Aorta (tissue), 5 donors: ENCODE results near the gene MAP7D1. TPM values are rescaled to one million over a fixed set of nuclear protein-coding genes. Genes with fewer than 3 reads are reported as not detected.

Experiments
- ATAC-seq: fragments of 200-7000 bp; cut with Tn5 transposase; one replicate; pipeline ENCODE4 v1.9.1; 2022; ENCODE audit warnings: moderate library complexity; ENCODE audit not compliant: low FRiP score
- DNase-seq, 2 donors: peaks; one replicate each; pipeline ENCODE4 v3.0.0-alpha.2; 2020
- H3K27ac ChIP-seq, 2 donors: one replicate each; pipeline ENCODE4 v1.5.1; 2013; ENCODE audit warnings: low read length in 2 of 2, mild to moderate bottlenecking in 2 of 2, moderate library complexity in 2 of 2, control low read depth in 1 of 2, inconsistent platforms in 1 of 2, low read depth in 1 of 2
- H3K27me3 ChIP-seq, 2 donors: one replicate each; pipeline ENCODE4 v1.6.1; 2013; ENCODE audit warnings: control low read depth in 1 of 2, low read length in 1 of 2, mild to moderate bottlenecking in 1 of 2, moderate library complexity in 1 of 2; ENCODE audit not compliant: insufficient read depth in 2 of 2, control insufficient read depth in 1 of 2
- H3K36me3 ChIP-seq, 2 donors: one replicate each; pipeline ENCODE4 v1.6.1; 2013; ENCODE audit warnings: control low read depth in 1 of 2, low read length in 1 of 2, mild to moderate bottlenecking in 1 of 2; ENCODE audit not compliant: insufficient read depth in 2 of 2, control insufficient read depth in 1 of 2
- H3K4me1 ChIP-seq, 2 donors: one replicate each; pipeline ENCODE4 v1.6.1; 2013; ENCODE audit warnings: low read length in 2 of 2, control low read depth in 1 of 2, mild to moderate bottlenecking in 1 of 2, moderate library complexity in 1 of 2; ENCODE audit not compliant: insufficient read depth in 2 of 2, control insufficient read depth in 1 of 2
- H3K4me3 ChIP-seq, 2 donors: one replicate each; pipeline ENCODE4 v1.5.1; 2013; ENCODE audit warnings: low read length in 2 of 2, control low read depth in 1 of 2, mild to moderate bottlenecking in 1 of 2
- H3K9me3 ChIP-seq: one replicate; pipeline ENCODE4 v1.6.1; 2013; ENCODE audit warnings: mild to moderate bottlenecking, low read length; ENCODE audit not compliant: control insufficient read depth
- WGBS, 2 donors: extraction: QIAGEN DNeasy Blood & Tissue Kit; methylation state at CpG; one replicate each; pipeline ENCODE4 v1.1.7; 2013; 5-methylcytosine and 5-hydroxymethylcytosine counted together
- intact Hi-C, 2 donors: fragments of 100-400 bp; cut with DNase I; formaldehyde crosslinking; loops; one replicate each; pipeline versions ENCODE4 v1.14.2 to v1.15.0; 2022
- polyA plus RNA-seq, 2 donors: library from polyadenylated mRNA; stranded (reverse); fragments of 200-250 nt; gene quantifications; one replicate each; pipeline ENCODE4 v1.2.3, GENCODE V29; 2013
- total RNA-seq, 2 donors: library from RNA; stranded (reverse); fragmentation: NEBNext Ultra II Directional; extraction: Animal tissue kit (Norgen Biotek cat#: 25700); gene quantifications; one replicate each; pipeline ENCODE4 v1.2.1, GENCODE V29; 2021
- donor health status: healthy with polysubstance abuse.
- donor health status: Bipolar disorder and iron deficiency.
- donor health status: DM: no; HTN: no; CAD: no.
- donor health status: DM: no; HTN: no; CAD: no.
- donor health status: DM: yes; HTN: yes; CAD: no.

Gene MAP7D1
- total and polyA plus RNA-seq, 4 donors: 52.8 to 133 (median 97.1) TPM

DNA sequence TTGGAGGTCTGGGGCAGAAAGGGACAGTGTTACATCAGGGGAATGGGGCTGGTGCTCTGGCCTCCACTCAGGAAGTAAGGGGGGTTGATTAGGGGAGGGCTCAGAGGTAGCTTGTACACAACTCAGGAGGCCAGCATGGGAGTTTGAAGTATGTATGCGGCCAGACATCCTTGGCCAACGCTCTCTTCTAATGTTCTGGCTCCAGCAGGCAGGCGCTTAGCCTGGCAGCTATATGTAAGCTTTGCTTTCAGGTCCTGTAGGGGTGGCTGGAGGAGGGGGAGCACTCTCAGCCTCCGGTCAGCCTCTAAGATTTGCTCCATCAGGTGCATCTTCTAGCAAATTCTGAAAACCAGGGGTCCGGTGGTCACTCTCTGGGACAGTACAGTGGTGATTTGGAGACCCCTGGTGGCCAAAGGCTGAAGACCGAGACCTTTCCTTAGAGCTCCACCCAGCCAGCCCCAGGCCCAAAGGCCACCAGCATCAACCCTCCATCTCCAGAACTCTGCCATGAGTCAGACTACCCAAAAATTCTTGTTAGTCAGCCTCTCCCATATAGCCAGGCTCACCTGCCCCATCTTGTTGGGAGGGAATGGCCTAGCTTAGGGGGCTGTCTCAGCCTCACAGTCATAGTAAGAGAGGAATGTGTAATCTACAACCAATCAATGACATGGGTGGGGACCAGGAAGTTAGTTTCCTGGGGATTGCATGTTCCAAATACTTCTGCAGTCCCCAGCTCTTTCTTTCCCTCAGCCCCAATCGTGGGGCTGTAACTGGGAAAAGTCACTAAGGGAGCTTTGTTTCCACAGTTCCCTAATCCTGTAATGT is 21.2 kb upstream of the MAP7D1 start:
- Histone ChIP-seq H3K4me1 (peaks cover 0 to 1% of the 10 kb centered on the region in 2 donors), H3K27ac (peak overlapping the region; percentile 84 to 99), H3K9me3 (no peaks in the 10 kb centered on the region), H3K4me3 (no peak overlapping the region), H3K36me3 (peaks cover 0 to 2% of the 10 kb centered on the region in 2 donors), H3K27me3 (no peaks in the 10 kb centered on the region)
- intact Hi-C loops: loop anchor here (1.0 to 2.0 kb wide), 2 partner anchors 35 to 36 kb away; no protein-coding TSS in a partner anchor
- ATAC-seq: peak; percentile 84
- 50 to 57% methylated on average over 7 of the region's 7 CpGs for WGBS, 2 donors
- DNase-seq: peak; percentile 72 to 85

GRCh38 chr1:36135330-36135667 is 20.7 kb upstream of the MAP7D1 start:
- DNase-seq (no peak), ATAC-seq (no peak)
- Histone ChIP-seq H3K36me3 (peaks cover 0 to 6% of the 10 kb centered on the region in 2 donors), H3K9me3 (no peaks in the 10 kb centered on the region), H3K4me3 (no peak overlapping the region), H3K27ac (peak overlapping the region; percentile 84 to 99), H3K27me3 (no peaks in the 10 kb centered on the region), H3K4me1 (peaks cover 0 to 1% of the 10 kb centered on the region in 2 donors)
- WGBS, 2 donors: 49 to 52% methylated on average over 6 of the region's 6 CpGs
- intact Hi-C loops: loop anchor here in 1 of 2 donors (2.0 kb wide), 1 partner anchor 36 kb away; no protein-coding TSS in a partner anchor

GRCh38 chr1:36135796-36136195 is 20.2 kb upstream of the MAP7D1 start:
- Histone ChIP-seq H3K27me3 (no peaks in the 10 kb centered on the region), H3K4me3 (no peak overlapping the region), H3K9me3 (no peaks in the 10 kb centered on the region), H3K4me1 (peaks cover 0 to 1% of the 10 kb centered on the region in 2 donors), H3K27ac (peak overlapping the region; percentile 84 to 99), H3K36me3 (peaks cover 0 to 6% of the 10 kb centered on the region in 2 donors)
- intact Hi-C loops: loop anchor here (1.0 to 2.0 kb wide), 2 partner anchors 20 to 37 kb away; no protein-coding TSS in a partner anchor
- DNase-seq (no peak), ATAC-seq (no peak)

- Histone ChIP-seq H3K4me3 (no peak overlapping the region), H3K9me3 (no peaks in the 10 kb centered on the region), H3K27ac (peak overlapping the region; percentile 84 to 99), H3K27me3 (no peaks in the 10 kb centered on the region), H3K36me3 (peaks cover 0 to 6% of the 10 kb centered on the region in 2 donors), H3K4me1 (peaks cover 1 to 5% of the 10 kb centered on the region in 2 donors)
- 0 to 10% methylated on average over 1 of the region's 1 CpG for WGBS, 2 donors
- intact Hi-C loops: loop anchor here in 1 of 2 donors (1.0 kb wide), 1 partner anchor 21 kb away; no protein-coding TSS in a partner anchor
- ATAC-seq (peak; percentile 71), DNase-seq (peak in 1 of 2 donors; percentile 84)
Observed at GRCh38 chr1:36136535-36136934, 19.4 kb upstream of the MAP7D1 start.

DNA sequence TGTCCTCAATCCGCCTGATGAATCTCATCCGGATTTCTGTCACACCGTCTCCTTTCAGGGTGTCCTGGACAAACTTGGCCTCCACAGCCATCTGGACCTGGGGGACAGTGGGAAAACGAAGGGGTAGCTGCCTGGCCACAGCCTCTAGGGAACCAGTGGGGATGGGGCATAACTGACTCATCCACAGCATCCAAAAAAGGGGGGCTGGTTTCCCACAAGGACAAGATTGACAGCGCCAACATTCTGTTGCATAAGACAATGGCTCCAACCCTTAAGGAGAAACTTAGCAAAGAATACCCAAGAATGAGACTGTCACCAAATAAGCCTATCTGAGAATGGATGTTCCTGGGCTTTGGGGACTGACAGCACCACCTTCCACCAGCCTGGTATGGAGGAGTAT is 18.7 kb upstream of the MAP7D1 start:
- peak overlapping the region; percentile 68 to 80 for H3K27ac ChIP-seq
- H3K36me3 ChIP-seq: peaks cover 0 to 6% of the 10 kb centered on the region in 2 donors
- 75 to 88% methylated on average over 5 of the region's 5 CpGs for WGBS, 2 donors
- H3K27me3 ChIP-seq: no peaks in the 10 kb centered on the region
- no peaks in the 10 kb centered on the region for H3K9me3 ChIP-seq
- DNase-seq (no peak), ATAC-seq (no peak)
- intact Hi-C loops: no loop called here
- peaks cover 1 to 5% of the 10 kb centered on the region in 2 donors for H3K4me1 ChIP-seq
- H3K4me3 ChIP-seq: no peak overlapping the region

- Histone ChIP-seq H3K27me3 (no peaks in the 10 kb centered on the region), H3K9me3 (no peaks in the 10 kb centered on the region), H3K36me3 (peaks cover 0 to 6% of the 10 kb centered on the region in 2 donors), H3K27ac (peak overlapping the region in 1 of 2 donors; percentile 80), H3K4me1 (peaks cover 5% of the 10 kb centered on the region in 2 donors), H3K4me3 (no peak overlapping the region)
- intact Hi-C loops: no loop called here
- DNase-seq: no peak
- WGBS, 2 donors: 88 to 89% methylated on average over 3 of the region's 3 CpGs
- no peak for ATAC-seq
Observed at GRCh38 chr1:36137776-36138175, 18.2 kb upstream of the MAP7D1 start.

- Histone ChIP-seq H3K4me3 (no peak overlapping the region), H3K4me1 (peaks cover 5% of the 10 kb centered on the region in 2 donors), H3K27me3 (no peaks in the 10 kb centered on the region), H3K36me3 (peaks cover 0 to 6% of the 10 kb centered on the region in 2 donors), H3K9me3 (no peaks in the 10 kb centered on the region), H3K27ac (no peak overlapping the region)
- intact Hi-C loops: no loop called here
- 81 to 85% methylated on average over 5 of the region's 5 CpGs for WGBS, 2 donors
- ATAC-seq (no peak), DNase-seq (no peak)
Observed at GRCh38 chr1:36139521-36139920, 16.4 kb upstream of the MAP7D1 start.

GRCh38 chr1:36142121-36142520 is 13.8 kb upstream of the MAP7D1 start:
- ATAC-seq: peak; percentile 49
- no peaks in the 10 kb centered on the region for H3K9me3 ChIP-seq
- 0 to 1% methylated on average over 1 of the region's 1 CpG for WGBS, 2 donors

DNA sequence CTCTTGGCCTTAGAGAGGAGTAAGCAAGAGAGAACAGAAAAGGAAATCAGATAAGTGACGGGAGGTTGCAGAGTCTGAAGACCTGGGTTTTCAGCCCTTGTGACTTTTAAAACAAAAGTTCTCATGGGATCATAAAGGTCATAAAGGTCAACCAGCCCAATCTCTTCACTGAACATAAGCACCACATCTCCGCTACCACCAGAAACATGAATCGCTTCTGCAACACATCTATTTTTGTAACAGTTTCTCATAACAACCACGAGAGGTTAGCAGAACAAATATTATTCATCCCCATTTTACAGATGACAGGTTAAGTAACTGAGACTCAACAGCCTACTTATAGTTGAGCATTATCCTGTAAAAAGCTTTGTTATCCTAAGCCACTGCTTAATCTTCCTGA is 12.5 kb upstream of the MAP7D1 start:
- WGBS, 2 donors: 66 to 76% methylated on average over 4 of the region's 4 CpGs
- no peak for DNase-seq
- intact Hi-C loops: no loop called here
- H3K4me1 ChIP-seq: peaks cover 3 to 5% of the 10 kb centered on the region in 2 donors
- no peaks in the 10 kb centered on the region for H3K27me3 ChIP-seq
- ATAC-seq: no peak
- peak overlapping the region in 1 of 2 donors; percentile 25 for H3K27ac ChIP-seq
- H3K36me3 ChIP-seq: peaks cover 0 to 4% of the 10 kb centered on the region in 2 donors
- H3K9me3 ChIP-seq: no peaks in the 10 kb centered on the region
- no peak overlapping the region for H3K4me3 ChIP-seq

More at GRCh38 chr1:36142121-36142520, 13.8 kb upstream of the MAP7D1 start:
- no peak for DNase-seq
- intact Hi-C loops: no loop called here
- no peaks in the 10 kb centered on the region for H3K27me3 ChIP-seq
- peaks cover 0 to 6% of the 10 kb centered on the region in 2 donors for H3K36me3 ChIP-seq
- peak overlapping the region in 1 of 2 donors; percentile 3 for H3K27ac ChIP-seq
- H3K4me3 ChIP-seq: no peak overlapping the region
- H3K4me1 ChIP-seq: peaks cover 3 to 5% of the 10 kb centered on the region in 2 donors
